Natural killer cell (primary cell): ENCODE data around the gene CTDSP2. TPM values are rescaled to one million over a fixed set of nuclear protein-coding genes. Genes with fewer than 3 reads are reported as not detected.

Experiments used
- ATAC-seq, 3 donors: fragments of 150-1000 bp in 2 of 3; fragments of 200-7000 bp in 1 of 3; cut with Tn5 transposase; 1 replicate in 1 of 3; 2 replicates in 2 of 3; pipeline ENCODE4 v1.10.0; 2021; ENCODE audit warnings: mild to moderate bottlenecking in 2 of 3, moderate library complexity in 2 of 3
- DNase-seq, 2 donors: peaks; one replicate each; pipeline versions ENCODE4 v3.0.0 to v3.0.0-alpha.2; 2013 to 2021; ENCODE audit warnings: mixed read lengths in 1 of 2
- H3K27ac ChIP-seq: one replicate; pipeline ENCODE4 v1.5.1; 2013; ENCODE audit warnings: mild to moderate bottlenecking, low read length
- H3K27me3 ChIP-seq: one replicate; pipeline ENCODE4 v1.6.1; 2013; ENCODE audit warnings: low read length; ENCODE audit not compliant: control insufficient read depth, insufficient read depth
- H3K36me3 ChIP-seq: one replicate; pipeline ENCODE4 v1.6.1; 2013; ENCODE audit warnings: low read length; ENCODE audit not compliant: control insufficient read depth, insufficient read depth
- H3K4me1 ChIP-seq: one replicate; pipeline ENCODE4 v1.6.1; 2013; ENCODE audit warnings: low read length; ENCODE audit not compliant: control insufficient read depth, insufficient read depth
- H3K4me3 ChIP-seq: one replicate; pipeline ENCODE4 v1.5.1; 2013; ENCODE audit warnings: low read length
- H3K9me3 ChIP-seq: one replicate; pipeline ENCODE4 v1.6.1; 2013; ENCODE audit warnings: low read length; ENCODE audit not compliant: control insufficient read depth, insufficient read depth
- H3K27ac Mint-ChIP-seq, 2 donors: one replicate each; pipeline ENCODE4 v1.8.0; 2022; ENCODE audit warnings: mild to moderate bottlenecking in 2 of 2, mixed read lengths in 2 of 2, moderate library complexity in 1 of 2
- H3K27me3 Mint-ChIP-seq, 2 donors: one replicate each; pipeline ENCODE4 v1.8.0; 2022; ENCODE audit warnings: low read depth in 2 of 2, mixed read lengths in 2 of 2
- H3K36me3 Mint-ChIP-seq: one replicate; pipeline ENCODE4 v1.8.0; 2022; ENCODE audit warnings: mixed read lengths
- H3K4me1 Mint-ChIP-seq, 2 donors: one replicate each; pipeline ENCODE4 v1.8.0; 2022; ENCODE audit warnings: mixed read lengths in 2 of 2
- H3K4me3 Mint-ChIP-seq: one replicate; pipeline ENCODE4 v1.8.0; 2022; ENCODE audit warnings: mild to moderate bottlenecking, moderate library complexity, mixed read lengths
- H3K9me3 Mint-ChIP-seq, 2 donors: one replicate each; pipeline ENCODE4 v1.8.0; 2022; ENCODE audit warnings: mixed read lengths in 2 of 2
- WGBS: methylation state at CpG from one replicate; pipeline ENCODE4 v1.1.7; 2013; ENCODE audit warnings: missing lambda C conversion rate; ENCODE audit not compliant: insufficient coverage; 5-methylcytosine and 5-hydroxymethylcytosine counted together
- intact Hi-C: fragments of 100-400 bp; cut with micrococcal nuclease; formaldehyde crosslinking; loops from one replicate; pipeline ENCODE4 v1.14.2; 2022
- total RNA-seq, 4 donors: library from RNA; stranded (reverse); fragments of 120-200 nt in 1 of 4; gene quantifications; one replicate each; pipeline versions ENCODE4 v1.2.3 to v1.2.4, GENCODE V29; 2013 to 2022
- TF ChIP-seq, protein P1 (sequence below): fragments of 200-600 bp; IDR thresholded peaks from one replicate; pipeline ENCODE4 v1.8.0; 2022; ENCODE audit warnings: antibody characterized with exemption

CTDSP2 gene
- total RNA-seq, 3 donors from 2014 or later (not counting 1 experiment from before 2014, with no cell fraction given): 93.8 to 135 (median 123) TPM

DNA sequence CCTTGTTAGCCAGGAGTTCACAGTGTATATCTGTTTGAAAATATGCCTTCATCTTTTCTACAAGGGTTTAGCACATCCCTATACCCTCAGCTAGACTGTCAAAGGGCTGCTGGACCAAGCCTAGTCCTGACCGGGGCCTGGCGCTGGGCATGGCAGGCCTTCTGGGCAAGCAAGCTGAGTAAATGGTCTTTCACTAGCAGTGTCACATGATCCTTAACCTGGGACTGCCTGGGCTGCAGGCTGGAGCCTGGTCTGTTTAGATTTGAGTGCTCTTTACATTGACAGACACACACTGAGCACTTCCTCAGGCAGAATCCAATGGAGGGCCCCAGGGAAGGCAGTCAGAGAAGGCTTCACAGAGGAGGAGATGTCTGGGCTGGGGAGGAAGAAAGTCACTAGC lies 21.1 kb downstream of the CTDSP2 start:
- H3K4me1 ChIP-seq: peaks cover 1% of the 10 kb centered on the region
- Mint-ChIP-seq H3K27me3 (no peaks in the 10 kb centered on the region), H3K4me1 (peaks cover 10 to 23% of the 10 kb centered on the region in 2 donors), H3K27ac (peak overlapping the region in 1 of 2 donors; percentile 61), H3K4me3 (no peak overlapping the region), H3K9me3 (no peaks in the 10 kb centered on the region), H3K36me3 (peaks cover 5% of the 10 kb centered on the region)
- no peaks in the 10 kb centered on the region for H3K9me3 ChIP-seq
- 97% methylated on average over 2 of the region's 2 CpGs for WGBS
- H3K4me3 ChIP-seq: no peak overlapping the region
- TF ChIP-seq, protein P1, sequence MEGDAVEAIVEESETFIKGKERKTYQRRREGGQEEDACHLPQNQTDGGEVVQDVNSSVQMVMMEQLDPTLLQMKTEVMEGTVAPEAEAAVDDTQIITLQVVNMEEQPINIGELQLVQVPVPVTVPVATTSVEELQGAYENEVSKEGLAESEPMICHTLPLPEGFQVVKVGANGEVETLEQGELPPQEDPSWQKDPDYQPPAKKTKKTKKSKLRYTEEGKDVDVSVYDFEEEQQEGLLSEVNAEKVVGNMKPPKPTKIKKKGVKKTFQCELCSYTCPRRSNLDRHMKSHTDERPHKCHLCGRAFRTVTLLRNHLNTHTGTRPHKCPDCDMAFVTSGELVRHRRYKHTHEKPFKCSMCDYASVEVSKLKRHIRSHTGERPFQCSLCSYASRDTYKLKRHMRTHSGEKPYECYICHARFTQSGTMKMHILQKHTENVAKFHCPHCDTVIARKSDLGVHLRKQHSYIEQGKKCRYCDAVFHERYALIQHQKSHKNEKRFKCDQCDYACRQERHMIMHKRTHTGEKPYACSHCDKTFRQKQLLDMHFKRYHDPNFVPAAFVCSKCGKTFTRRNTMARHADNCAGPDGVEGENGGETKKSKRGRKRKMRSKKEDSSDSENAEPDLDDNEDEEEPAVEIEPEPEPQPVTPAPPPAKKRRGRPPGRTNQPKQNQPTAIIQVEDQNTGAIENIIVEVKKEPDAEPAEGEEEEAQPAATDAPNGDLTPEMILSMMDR: no peak
- H3K27me3 ChIP-seq: no peaks in the 10 kb centered on the region
- intact Hi-C loops: no loop called here
- DNase-seq: no peak
- no peak for ATAC-seq
- no peak overlapping the region for H3K27ac ChIP-seq
- H3K36me3 ChIP-seq: peaks cover 86% of the 10 kb centered on the region

DNA sequence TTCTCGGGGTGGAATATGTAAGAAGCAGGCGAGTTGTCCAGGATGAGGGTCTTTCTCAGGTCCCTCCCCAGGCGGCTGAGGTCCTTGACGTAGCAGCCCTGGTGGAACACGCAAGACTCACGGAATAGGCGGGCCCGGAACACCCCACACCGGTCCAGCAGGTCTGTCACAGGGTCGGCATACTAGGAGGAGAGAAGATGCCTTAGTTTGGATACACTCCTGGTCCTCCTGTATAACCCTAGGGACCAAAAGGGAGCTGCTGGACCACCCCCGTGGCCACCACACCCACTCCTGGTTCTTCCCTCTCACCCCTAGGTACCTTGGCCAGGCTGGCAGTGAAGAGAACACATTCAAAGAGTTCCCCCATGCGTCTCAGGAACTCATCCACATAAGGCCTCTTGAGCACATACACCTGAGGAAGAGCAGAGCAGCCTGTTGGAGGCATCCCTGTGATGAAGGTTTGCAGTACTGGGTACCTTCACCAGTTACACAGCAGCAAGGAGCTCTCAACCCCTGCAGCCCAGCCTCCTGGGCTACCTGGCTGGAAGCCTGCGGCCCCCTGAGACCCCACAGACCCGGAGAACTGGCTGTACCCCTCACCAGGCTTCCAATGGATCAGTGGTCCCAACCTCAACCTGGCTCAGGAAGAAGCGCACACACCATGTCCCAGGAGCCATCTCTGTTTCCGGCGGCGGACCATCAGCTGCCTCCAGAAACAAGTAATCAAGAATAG lies 22.5 kb downstream of the CTDSP2 start:
- Histone ChIP-seq H3K4me1 (no peaks in the 10 kb centered on the region), H3K4me3 (no peak overlapping the region), H3K27ac (no peak overlapping the region), H3K27me3 (no peaks in the 10 kb centered on the region), H3K36me3 (peaks cover 84% of the 10 kb centered on the region), H3K9me3 (no peaks in the 10 kb centered on the region)
- peaks cover 5% of the 10 kb centered on the region for H3K36me3 Mint-ChIP-seq
- WGBS: 95% methylated on average over 18 of the region's 18 CpGs
- H3K27me3 Mint-ChIP-seq: no peaks in the 10 kb centered on the region
- TF ChIP-seq, protein P1: no peak
- DNase-seq (no peak), ATAC-seq (no peak)
- intact Hi-C loops: no loop called here
- H3K27ac Mint-ChIP-seq: no peak overlapping the region
- no peak overlapping the region for H3K4me3 Mint-ChIP-seq
- no peaks in the 10 kb centered on the region for H3K9me3 Mint-ChIP-seq
- H3K4me1 Mint-ChIP-seq: peaks cover 8 to 18% of the 10 kb centered on the region in 2 donors

DNA sequence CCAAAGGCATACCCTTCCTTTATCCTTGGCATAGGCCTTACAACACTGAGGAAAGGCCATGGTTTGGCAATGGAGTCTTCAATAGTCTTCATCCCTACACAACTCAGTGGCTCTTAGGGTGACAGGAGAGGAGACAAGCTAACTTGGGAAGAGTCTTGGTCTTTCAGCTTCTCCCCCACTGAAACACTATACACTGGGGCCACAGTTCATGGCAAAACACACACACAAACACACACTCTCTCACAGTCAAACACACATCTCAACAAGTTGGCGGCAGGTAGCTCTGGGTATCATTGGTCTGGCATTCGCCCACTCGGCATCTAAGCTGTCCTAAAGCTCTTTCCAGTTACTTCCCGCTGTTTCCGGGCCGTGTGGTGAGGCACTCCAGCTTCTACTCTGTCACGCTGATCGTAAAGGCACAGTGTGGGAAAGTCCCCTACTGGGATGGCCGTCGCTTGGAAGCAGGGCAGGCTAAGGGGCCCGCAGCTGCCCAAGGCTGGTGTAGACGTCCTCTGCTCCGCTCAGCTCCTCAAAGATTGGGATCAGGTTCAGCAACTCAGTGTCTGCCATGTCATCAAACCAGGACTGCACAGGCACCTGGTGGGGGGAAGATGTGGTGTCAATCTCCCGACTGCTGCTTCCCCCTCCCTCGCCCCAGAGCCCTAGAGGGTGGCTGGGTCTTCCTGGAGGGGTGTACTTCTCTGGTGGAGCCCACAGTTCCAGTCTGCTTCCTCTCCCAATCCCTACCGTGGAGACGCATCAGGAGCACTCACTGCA lies 23.2 kb downstream of the CTDSP2 start:
- no peaks in the 10 kb centered on the region for H3K9me3 Mint-ChIP-seq
- no peaks in the 10 kb centered on the region for H3K9me3 ChIP-seq
- WGBS: 97% methylated on average over 16 of the region's 17 CpGs
- no peak overlapping the region for H3K4me3 ChIP-seq
- ATAC-seq (no peak), DNase-seq (no peak)
- H3K36me3 ChIP-seq: peaks cover 77% of the 10 kb centered on the region
- H3K27me3 ChIP-seq: no peaks in the 10 kb centered on the region
- no peaks in the 10 kb centered on the region for H3K4me1 ChIP-seq
- H3K27ac ChIP-seq: no peak overlapping the region
- H3K36me3 Mint-ChIP-seq: peaks cover 5% of the 10 kb centered on the region
- peaks cover 11 to 22% of the 10 kb centered on the region in 2 donors for H3K4me1 Mint-ChIP-seq
- H3K4me3 Mint-ChIP-seq: no peak overlapping the region
- no peaks in the 10 kb centered on the region for H3K27me3 Mint-ChIP-seq
- no peak overlapping the region for H3K27ac Mint-ChIP-seq
- TF ChIP-seq, protein P1: no peak
- intact Hi-C loops: no loop called here
